Mononuclear cell (primary cell): Measurements from ENCODE around the gene MUC13. TPM values are rescaled to one million over a fixed set of nuclear protein-coding genes. Genes with fewer than 3 reads are reported as not detected.

Source experiments
- H3K27me3 ChIP-seq: 2 replicates; pipeline ENCODE4 v1.6.0; 2011; ENCODE audit warnings: low read length, control low read depth; ENCODE audit not compliant: insufficient read depth
- H3K4me1 ChIP-seq: 2 replicates; pipeline ENCODE4 v1.5.1; 2011; ENCODE audit warnings: mild to moderate bottlenecking, low read length, control low read depth; ENCODE audit not compliant: insufficient read depth
- H3K4me3 ChIP-seq: 2 replicates; pipeline ENCODE4 v1.5.1; 2011; ENCODE audit warnings: mild to moderate bottlenecking, low read length, moderate library complexity
- H3K9me3 ChIP-seq: 2 replicates; pipeline ENCODE4 v1.5.1; 2011; ENCODE audit warnings: low read depth, mild to moderate bottlenecking, control low read depth, low read length
- total RNA-seq: library from RNA; depleted of rRNA; stranded (reverse); fragments of >200 nt; gene quantifications from one replicate; pipeline ENCODE4 v1.2.3, GENCODE V29; 2012

The MUC13 gene, protein sequence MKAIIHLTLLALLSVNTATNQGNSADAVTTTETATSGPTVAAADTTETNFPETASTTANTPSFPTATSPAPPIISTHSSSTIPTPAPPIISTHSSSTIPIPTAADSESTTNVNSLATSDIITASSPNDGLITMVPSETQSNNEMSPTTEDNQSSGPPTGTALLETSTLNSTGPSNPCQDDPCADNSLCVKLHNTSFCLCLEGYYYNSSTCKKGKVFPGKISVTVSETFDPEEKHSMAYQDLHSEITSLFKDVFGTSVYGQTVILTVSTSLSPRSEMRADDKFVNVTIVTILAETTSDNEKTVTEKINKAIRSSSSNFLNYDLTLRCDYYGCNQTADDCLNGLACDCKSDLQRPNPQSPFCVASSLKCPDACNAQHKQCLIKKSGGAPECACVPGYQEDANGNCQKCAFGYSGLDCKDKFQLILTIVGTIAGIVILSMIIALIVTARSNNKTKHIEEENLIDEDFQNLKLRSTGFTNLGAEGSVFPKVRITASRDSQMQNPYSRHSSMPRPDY
- under 0.01 TPM for total RNA-seq

DNA sequence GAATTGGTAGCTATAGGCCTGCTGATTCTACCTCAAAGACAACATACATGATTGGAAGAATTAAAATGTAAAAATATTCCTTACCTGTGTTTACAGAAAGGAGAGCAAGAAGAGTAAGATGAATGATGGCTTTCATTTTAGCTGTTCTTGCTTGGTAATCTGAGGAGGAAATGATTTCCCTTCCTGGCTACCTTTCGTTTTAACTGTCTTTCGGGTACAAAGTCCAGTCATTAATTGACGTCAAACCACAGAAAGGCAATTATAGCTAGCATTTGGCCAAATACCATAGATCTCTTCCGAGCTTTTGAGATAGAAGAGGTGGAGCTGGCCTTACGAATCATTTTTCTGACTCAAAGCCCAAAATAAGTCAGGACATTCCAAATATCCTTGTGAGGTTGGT, at the start of gene MUC13:
MUC13 (minus strand) TSS at position 175 of the 400 bp plus-strand sequence; CDS start at position 136, 39 bp downstream.
- H3K4me3 ChIP-seq, result no peak within 1 kb of the TSS
- no peaks in the 10 kb centered on the region for H3K27me3 ChIP-seq
- H3K4me1 ChIP-seq, result no peaks in the 10 kb centered on the region
- H3K9me3 ChIP-seq, result no peaks in the 10 kb centered on the region

DNA sequence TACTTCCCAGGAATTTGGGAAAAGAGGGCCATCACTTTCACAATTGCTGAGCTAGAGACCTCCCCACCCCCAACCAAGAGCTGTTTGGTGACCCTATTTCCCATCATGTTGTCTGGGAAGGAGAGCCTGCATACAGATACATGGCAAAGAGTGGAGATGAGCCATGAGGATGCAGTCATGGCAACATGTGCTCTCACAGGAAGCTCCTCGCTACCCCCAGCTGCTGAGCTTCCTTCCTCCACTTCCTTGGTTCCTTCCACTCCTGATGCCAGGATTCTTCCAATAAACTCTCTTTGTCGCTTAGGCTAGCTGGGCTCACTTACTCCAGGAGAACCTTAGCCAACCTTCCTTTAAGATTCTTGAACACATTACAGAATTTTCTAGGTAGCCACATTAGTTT, 48.3 kb upstream of the MUC13 start:
- H3K4me1 ChIP-seq, result peaks cover 38% of the 10 kb centered on the region
- no peak overlapping the region for H3K4me3 ChIP-seq
- H3K27me3 ChIP-seq, result no peaks in the 10 kb centered on the region
- H3K9me3 ChIP-seq, result no peaks in the 10 kb centered on the region

DNA sequence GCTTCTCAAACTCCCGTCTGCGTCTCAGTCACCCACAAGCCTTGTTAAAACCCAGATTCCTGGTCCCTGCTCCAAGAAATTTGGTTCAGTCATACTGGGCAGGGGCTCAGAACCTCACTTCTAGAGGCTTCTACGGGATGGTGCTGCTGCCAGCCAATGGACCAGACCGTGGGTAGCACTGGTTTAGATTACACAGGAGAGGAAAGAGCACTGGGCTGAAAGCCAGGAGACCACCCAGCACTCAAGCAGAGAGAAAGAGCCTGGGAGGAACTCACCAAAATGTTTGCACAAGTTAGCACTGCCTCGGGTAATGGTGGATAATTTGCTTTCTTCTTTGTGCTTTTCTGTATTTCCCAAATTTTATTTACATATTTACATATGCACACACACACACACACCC, 46.9 kb upstream of the MUC13 start:
- Histone ChIP-seq H3K4me3 (no peak overlapping the region), H3K4me1 (peaks cover 36% of the 10 kb centered on the region), H3K27me3 (no peaks in the 10 kb centered on the region), H3K9me3 (no peaks in the 10 kb centered on the region)

DNA sequence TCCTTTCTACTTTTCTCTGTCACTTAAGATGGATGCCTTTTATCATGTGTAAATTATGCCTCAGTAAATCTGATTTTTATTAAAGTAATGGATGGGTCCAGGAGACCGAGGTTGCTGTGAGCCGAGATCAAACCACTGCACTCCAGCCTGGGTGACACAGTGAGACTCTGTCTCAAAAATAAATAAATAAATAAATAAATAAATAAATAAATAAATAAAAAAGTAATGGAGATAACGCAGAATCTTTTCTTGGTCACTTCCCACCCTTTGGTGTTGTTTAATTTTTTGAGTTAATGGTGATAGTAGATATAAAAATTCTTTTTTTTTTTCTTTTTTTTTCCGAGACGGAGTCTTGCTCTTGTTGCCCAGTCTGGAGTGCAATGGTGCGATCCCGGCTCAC, 44.1 kb upstream of the MUC13 start:
- peaks cover 9% of the 10 kb centered on the region for H3K4me1 ChIP-seq
- no peak overlapping the region for H3K4me3 ChIP-seq
- no peaks in the 10 kb centered on the region for H3K9me3 ChIP-seq
- no peaks in the 10 kb centered on the region for H3K27me3 ChIP-seq

DNA sequence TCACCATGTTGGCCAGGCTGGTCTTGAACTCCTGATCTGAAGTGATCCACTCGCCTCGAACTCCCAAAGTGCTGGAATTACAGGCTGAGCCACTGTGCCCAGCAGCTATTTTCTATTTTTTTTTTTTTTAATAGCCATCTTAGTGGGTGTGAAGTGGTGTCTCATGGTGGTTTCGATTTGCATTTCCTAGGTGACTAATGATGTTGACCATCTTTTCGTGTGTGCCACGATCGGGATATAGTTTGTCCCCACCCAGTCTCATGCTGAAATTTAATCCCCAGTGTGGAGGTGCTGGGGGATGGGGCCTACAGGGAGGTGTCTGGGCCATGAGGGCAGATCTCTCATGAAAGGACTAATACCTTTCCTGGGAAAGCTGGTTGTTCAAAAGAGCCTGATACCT, 41.8 kb upstream of the MUC13 start:
- Histone ChIP-seq H3K27me3 (no peaks in the 10 kb centered on the region), H3K9me3 (no peaks in the 10 kb centered on the region), H3K4me1 (no peaks in the 10 kb centered on the region), H3K4me3 (no peak overlapping the region)

DNA sequence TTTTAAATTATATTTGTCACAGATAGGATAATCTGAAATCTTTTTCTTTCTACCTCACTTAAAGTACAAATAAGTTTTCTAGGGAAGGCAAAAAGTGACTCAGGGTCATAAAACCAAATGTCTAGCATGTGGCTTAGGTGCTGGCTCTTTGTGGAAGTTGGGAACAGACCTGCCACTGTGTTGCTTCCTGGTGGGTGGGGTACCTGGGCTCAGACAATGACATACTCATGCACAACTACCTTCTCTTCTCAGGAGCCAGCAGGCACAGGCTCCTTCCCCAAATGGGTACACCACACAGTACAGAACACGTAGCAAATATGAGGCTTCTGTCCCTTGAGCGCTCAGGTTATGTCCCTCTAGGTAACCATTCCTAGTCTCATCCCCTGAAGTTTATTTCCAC, 40.1 kb upstream of the MUC13 start:
- Histone ChIP-seq H3K27me3 (no peaks in the 10 kb centered on the region), H3K4me3 (no peak overlapping the region), H3K9me3 (no peaks in the 10 kb centered on the region), H3K4me1 (no peaks in the 10 kb centered on the region)

DNA sequence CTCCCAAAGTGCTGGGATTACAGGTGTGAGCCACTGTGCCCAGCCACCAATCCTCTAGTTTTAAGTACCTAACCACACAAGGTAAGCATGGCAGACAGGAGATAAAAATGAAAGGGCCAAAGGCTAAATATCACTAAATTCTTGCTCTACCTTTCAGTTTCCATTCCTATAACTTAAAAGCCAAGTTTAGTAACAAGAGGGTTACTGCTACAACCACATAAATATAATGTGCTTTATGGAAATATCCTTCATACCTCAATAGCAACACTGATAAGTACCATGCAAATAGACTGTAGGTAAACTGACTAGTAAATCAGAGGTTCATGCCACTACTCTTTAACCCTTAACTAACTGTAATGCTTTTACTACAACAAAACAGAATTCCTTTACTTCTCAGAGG, 38.7 kb upstream of the MUC13 start:
- no peaks in the 10 kb centered on the region for H3K27me3 ChIP-seq
- H3K9me3 ChIP-seq, result no peaks in the 10 kb centered on the region
- H3K4me1 ChIP-seq, result no peaks in the 10 kb centered on the region
- H3K4me3 ChIP-seq, result no peak overlapping the region

DNA sequence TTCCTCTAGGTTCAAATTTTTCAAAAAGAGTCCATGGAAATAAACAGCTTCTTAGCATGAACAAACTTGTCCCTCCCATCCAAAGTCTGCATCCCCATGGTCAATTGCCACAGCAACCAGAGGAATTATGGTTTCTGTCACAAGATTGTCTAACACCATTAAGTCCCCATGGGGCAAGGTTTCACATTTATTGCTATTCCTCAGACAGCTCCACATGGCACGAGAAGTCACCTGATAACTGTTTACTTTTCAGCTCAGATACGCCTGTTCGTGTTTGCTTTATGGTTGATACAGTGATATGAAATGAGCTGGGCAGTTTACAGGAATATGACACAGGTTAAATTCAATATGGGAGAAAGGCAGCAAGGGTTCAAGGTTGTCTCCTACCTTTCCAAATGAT, 37.9 kb upstream of the MUC13 start:
- Histone ChIP-seq H3K9me3 (no peaks in the 10 kb centered on the region), H3K27me3 (no peaks in the 10 kb centered on the region), H3K4me3 (no peak overlapping the region), H3K4me1 (no peaks in the 10 kb centered on the region)

DNA sequence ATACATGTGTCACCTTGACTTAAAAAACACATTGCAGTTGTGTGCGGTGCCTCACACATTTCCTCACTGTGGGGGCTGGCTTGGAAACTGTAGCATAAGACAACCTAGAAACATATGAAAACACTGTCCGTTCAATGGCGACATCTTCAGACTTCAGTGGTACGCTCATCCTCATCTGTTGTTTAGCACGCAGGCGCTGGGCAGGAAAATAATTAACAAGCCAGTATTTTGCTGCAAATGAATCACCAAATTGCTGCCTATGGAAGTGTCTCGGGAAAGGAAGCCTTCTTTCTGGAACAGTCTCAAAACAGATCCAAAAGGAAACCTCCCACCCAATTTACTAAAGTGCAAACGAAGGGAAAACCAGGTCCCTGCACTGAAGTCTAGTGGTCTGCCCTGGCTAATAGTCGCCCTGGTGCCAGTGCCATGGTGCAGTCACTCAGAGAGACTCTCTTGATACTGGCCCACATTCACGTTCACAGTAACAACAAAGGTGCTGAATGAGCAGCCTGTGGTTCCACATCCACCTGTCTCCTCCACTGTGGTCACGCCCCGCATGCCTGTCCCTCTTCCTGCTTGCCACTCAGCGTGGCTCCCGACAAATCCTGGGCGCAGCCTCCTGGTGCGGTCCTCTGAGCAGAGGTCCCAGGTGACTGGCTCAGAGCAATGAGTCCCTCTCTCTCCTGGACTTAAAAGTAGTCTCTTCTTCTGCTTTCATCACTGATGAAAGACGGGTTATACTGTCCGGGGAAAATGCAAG, 35.6 kb upstream of the MUC13 start:
- Histone ChIP-seq H3K4me1 (peaks cover 4% of the 10 kb centered on the region), H3K27me3 (no peaks in the 10 kb centered on the region), H3K4me3 (no peak overlapping the region), H3K9me3 (no peaks in the 10 kb centered on the region)

DNA sequence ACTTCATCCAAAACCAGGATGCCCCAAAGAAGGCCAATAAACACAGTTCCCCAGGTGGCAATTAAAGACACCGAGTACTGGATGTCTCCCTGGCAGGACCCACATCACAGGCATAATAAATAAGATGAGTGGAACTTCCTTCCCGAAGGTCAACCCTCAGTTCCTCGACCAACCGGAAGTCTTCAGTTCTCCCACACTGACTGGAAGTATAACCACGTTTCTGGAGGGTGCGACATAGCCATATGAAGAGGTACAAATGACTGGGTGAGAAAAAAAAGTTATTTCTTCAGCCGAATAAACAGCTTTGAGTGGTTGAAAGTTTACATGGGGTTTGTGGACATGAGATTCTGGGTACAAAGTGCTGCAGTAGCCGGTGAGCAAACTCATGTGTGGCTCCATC, 34.6 kb upstream of the MUC13 start:
- Histone ChIP-seq H3K27me3 (no peaks in the 10 kb centered on the region), H3K9me3 (no peaks in the 10 kb centered on the region), H3K4me3 (no peak overlapping the region), H3K4me1 (peaks cover 4% of the 10 kb centered on the region)

DNA sequence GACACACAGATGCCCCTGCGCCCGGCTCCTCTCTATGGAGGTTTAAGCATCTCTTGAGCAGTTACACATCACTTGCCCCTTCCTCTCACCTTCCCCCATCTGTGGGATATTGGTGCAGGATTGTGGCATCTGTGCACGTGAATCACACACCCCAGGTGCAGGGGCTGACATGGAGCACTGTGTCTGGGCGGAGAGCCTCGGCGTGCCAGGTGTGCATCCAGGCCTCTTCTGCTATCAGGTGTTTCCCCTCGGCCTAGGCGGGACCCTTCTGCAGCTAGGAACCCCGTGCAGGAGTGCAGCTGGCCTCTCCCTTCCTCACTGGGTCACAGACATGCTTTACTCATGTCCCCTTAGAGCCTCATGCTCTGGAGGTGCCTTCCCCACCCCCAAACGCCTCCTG, 33.4 kb upstream of the MUC13 start:
- Histone ChIP-seq H3K9me3 (no peaks in the 10 kb centered on the region), H3K27me3 (no peaks in the 10 kb centered on the region), H3K4me3 (no peak overlapping the region), H3K4me1 (peaks cover 4% of the 10 kb centered on the region)

DNA sequence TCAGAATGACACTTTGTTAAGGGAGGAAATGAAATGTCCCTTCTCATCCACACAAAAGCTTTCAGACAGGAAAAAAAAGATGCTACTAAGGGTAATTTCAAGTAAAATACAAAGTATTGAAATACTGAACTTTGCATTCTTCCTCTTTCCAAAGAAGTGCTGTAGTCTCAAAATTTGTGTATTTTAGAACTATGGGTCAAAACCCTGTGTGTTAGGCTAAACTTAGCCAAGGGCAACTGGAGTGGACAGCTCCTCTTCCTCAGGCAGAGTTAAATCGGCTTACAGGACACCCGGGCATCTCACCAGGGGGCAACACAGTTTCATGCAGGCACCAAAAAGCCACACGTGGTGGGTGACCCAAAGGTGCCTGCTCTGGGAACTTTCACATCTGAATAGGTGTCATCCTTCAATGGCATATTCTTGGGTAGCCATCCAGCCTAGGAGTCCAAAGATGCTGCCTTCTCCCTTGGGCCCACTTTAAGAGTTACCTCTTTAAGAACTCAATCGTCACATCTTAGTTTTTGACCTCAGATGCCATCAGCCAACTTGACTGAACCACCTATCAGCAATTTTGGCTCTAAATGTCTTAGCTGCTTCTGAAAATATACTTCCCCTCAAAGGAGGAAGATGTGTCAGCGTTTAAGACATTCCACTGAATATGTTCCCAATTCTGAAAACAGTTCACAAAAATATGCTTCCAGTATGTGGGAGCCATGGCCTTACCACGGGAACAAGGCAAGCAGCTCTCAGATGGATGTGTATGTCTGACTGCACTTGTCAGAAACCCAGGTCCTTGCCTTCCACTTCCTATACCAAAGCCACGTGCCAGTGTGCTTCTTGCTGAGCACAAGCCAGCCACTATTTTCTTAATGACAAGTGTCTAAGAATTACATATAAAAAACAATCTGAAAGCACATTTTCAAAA, 32.2 kb upstream of the MUC13 start:
- Histone ChIP-seq H3K4me3 (no peak overlapping the region), H3K27me3 (no peaks in the 10 kb centered on the region), H3K9me3 (no peaks in the 10 kb centered on the region), H3K4me1 (peaks cover 4% of the 10 kb centered on the region)

DNA sequence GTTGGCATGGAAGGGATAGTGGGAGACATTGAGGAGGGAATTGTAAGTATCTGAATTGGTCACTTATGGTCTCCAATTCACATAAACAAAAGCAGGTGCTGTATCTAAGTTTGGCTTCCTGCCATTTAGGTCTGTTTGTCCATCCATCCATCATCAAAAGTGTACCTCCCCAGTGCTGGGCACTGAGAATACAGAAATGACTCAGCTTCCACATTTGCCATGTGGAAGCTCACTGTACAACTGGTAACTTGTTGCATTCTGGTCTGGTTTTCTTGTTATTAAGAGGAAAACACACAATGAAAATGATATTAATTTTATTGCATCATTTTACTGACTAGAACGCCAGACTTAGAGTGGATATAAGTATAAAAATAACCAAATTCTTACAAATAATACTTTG, 30.9 kb upstream of the MUC13 start:
- H3K27me3 ChIP-seq, result no peaks in the 10 kb centered on the region

DNA sequence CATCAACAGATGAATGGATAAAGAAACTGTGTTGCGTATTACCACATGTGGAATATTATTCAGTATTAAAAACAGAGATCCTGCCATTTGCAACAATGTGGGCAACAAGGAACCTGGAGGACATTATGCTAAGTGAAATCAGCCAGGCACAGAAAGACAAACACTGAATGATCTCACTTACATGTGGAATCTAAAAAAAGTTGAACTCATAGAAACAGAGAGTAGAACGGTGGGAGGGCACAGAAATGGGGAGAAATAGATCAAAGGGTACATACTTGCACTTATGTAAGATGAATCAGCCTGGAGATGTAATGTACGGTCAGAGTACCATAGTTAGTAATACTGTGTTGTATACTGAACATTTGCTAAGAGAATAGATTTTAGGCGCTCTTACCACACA, 29.8 kb upstream of the MUC13 start:
- Histone ChIP-seq H3K9me3 (no peaks in the 10 kb centered on the region), H3K27me3 (no peaks in the 10 kb centered on the region), H3K4me1 (peaks cover 4% of the 10 kb centered on the region), H3K4me3 (no peak overlapping the region)

More for the DNA sequence above, 30.9 kb upstream of the MUC13 start:
- H3K4me3 ChIP-seq, result no peak overlapping the region
- H3K9me3 ChIP-seq, result no peaks in the 10 kb centered on the region
- peaks cover 4% of the 10 kb centered on the region for H3K4me1 ChIP-seq

DNA sequence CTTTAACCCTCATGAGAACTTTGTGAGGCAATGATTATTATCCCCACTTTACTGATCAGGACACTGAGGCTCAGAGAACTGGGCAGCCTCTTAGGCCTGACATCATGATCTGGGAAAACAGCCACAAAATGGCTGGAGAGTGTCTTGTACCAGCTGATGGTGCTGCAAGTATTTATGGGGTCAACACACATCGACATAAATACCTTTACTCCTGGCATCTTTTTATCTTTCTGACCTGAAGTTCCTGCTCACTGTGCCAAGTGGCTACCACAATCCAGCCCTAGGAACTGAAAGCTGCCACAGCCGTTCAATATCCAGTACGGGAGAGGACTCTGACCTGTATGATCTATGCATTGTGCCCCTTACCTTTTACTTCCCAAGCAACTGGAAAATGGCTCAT, 29.2 kb upstream of the MUC13 start:
- Histone ChIP-seq H3K4me3 (no peak overlapping the region), H3K27me3 (no peaks in the 10 kb centered on the region), H3K4me1 (peaks cover 4% of the 10 kb centered on the region), H3K9me3 (no peaks in the 10 kb centered on the region)
